Diencephalon (tissue), 1 donor: ENCODE results near the gene CRYGS. TPM values are rescaled to one million over a fixed set of nuclear protein-coding genes. Genes with fewer than 3 reads are reported as not detected.

Source experiments
- total RNA-seq: library from RNA; depleted of rRNA; stranded (reverse); fragments of >200 nt; gene quantifications from one replicate; pipeline ENCODE4 v1.2.3, GENCODE V29; 2014

CRYGS gene
- total RNA-seq = 2.1 TPM

DNA sequence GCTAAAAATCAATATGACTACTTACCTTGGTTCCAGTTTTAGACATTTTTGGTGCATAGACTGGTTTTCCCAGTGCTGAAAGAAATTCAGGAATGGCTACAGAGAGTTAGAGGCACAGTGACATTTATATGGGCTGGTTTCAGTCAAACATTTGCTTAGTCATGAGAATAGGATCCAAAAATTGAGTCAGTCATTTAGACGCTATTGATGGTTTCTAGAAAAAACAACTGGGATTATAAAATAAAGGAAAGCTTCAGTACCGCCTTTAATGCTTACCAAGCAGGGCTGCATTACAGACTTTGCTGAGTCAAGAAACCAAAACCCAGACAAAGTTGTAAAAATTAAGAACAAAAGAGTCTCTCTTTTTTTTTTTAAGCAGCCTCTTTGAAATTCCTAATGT, at the start of gene CRYGS:
Gene CRYGS (minus strand): TSS at position 100 of the 400 bp plus-strand sequence. CDS start 54 bp downstream, at position 46.

DNA sequence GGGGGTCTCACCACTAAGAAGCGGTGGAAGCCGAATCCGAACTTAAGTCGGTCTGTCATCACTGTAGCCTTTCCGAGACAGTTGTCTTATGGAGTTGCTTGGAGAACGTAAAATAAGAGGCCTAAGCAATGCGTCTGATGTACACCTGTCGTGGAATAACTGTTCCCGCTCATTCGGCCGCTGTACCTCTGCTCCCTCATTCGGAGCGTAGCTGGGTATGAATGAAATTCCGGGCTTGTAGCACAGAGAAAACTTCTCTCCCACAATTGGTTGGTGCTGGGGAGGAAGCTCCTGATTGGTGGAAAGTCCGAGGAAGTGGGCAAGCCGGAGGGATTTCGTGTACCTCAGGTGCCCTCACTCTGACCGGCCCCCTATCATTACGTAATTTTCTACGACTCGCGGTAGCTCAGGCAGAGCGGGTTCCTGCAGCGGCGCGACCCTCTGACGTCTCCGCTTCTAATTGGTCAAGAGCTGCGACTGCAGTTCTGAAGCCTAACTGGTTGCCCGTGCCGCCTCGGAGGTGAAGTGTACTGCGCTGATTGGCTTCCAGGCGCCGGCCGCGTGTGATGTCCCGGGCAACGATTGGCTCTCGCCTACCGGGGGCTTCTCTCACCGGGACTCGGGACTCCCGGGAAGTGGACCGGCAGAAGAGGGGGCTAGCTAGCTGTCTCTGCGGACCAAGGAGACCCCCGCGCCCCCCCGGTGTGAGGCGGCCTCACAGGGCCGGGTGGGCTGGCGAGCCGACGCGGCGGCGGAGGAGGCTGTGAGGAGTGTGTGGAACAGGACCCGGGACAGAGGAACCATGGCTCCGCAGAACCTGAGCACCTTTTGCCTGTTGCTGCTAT, 26.1 kb upstream of the CRYGS start, which contains the start of gene DNAJB11:
Gene DNAJB11 (plus strand): TSS at position 625 of the 845 bp plus-strand sequence. CDS start 178 bp downstream, at position 803.

DNA sequence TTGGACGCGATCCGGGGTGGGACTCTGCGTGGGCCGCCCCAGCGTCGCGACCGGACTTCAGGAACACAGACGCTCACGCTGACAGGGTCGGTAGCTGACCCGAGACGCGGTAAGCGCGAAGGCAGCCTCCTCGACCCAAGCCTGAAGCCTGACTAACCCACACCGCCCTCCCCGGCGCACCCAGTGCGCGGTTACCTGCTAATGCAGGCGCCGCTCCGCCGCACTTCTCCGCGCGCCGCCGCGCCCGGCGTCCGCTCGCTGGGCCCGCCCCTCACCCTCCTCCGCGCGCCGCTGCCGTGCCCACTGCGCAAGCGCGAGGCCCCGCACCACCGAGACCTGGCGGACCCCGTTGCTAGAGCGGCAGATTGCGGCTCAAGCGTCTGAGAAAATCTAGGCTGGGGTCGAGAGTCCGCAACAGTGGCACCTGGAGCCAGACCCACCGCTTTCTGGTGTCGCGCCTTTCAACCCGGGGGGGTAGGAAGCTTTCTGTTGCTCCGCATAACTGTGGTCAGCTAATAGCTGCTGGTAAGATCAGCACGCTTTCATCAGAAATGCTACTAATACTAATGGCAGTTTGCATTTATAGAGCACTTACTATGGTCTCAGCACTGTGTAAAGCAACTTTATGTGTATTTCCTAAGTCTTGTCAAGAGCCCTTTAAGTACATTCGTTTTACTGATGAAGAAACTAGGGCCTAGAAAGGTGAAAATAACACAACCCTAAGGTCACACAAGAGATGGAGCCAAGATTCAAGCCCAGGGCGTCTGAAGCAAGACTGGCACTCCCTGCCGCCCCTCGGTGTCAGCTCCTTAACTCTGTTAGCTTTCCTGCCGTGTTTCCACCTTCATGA, 23.1 kb upstream of the CRYGS start, which contains the start of gene TBCCD1:
Gene TBCCD1 (minus strand): TSS at position 268 of the 850 bp plus-strand sequence. CDS start 3,010 bp downstream, outside the sequence.

Other genes with a start within 250 kb of the CRYGS start
- gene DGKG, start 182.1 kb downstream of the CRYGS start, total RNA-seq = 15.0 TPM
- gene TBCCD1, start 23.0 kb upstream of the CRYGS start, total RNA-seq = 23.8 TPM
- gene DNAJB11, start 26.3 kb upstream of the CRYGS start, total RNA-seq = 40.8 TPM
- gene AHSG, start 68.7 kb upstream of the CRYGS start, total RNA-seq = 0.23 TPM
- not detected for gene FETUB, start 96.0 kb upstream of the CRYGS start, total RNA-seq
- gene HRG, start 121.6 kb upstream of the CRYGS start, total RNA-seq = not detected
- gene KNG1, start 173.0 kb upstream of the CRYGS start, total RNA-seq = not detected
- 877 TPM for gene EIF4A2, start 239.2 kb upstream of the CRYGS start, total RNA-seq